ENCODE measurements around the gene CDX2. TPM values are rescaled to one million over a fixed set of nuclear protein-coding genes. Genes with fewer than 3 reads are reported as not detected.

CDX2 gene
- total RNA-seq, 1 experiment from 2014 or later: 12.5 TPM

- no peak overlapping the region for H3K9ac ChIP-seq (ENCODE audit: low read length)
- no peaks in the 10 kb centered on the region for H3K27me3 ChIP-seq (ENCODE audit: insufficient read depth, low read length)
- H3K36me3 ChIP-seq (ENCODE audit: control insufficient read depth in 1 of 2, insufficient read depth in 2 of 2, low read length in 2 of 2): no peaks in the 10 kb centered on the region
- CTCF ChIA-PET: interaction anchor here (1.3 to 1.7 kb wide), 2 partner anchors 150 to 1029 kb away, joined by 3 to 4 read pairs; no protein-coding TSS in a partner anchor
- no peak overlapping the region for H3K4me2 ChIP-seq (ENCODE audit: low read length)
- DNase-seq (ENCODE audit: low read depth, low spot score) (no peak), ATAC-seq (no peak)
- POLR2A ChIA-PET: no interaction called here
- RAD21 ChIA-PET (ENCODE audit: low non-redundant PET in 1 of 2, low total read pairs in 2 of 2, uncharacterized antibody in 2 of 2, unreplicated experiment in 2 of 2): no interaction called here
- BruUV-seq (replicated peaks): no TSS peak
- no peaks in the 10 kb centered on the region for H4K20me1 ChIP-seq (ENCODE audit: insufficient read depth)
- no peak overlapping the region for H3K27ac ChIP-seq (ENCODE audit: low read depth, low read length)
- no peak for TF ChIP-seq CTCF (IDR thresholded peaks at IDR 0.05 in 2 of 3, conservative IDR thresholded peaks at IDR 0.05 in 1 of 3; ENCODE audit: borderline replicate concordance in 1 of 3, insufficient read depth in 1 of 3, low read depth in 2 of 3, low read length in 2 of 3)
- no peak for TF ChIP-seq CEBPB (IDR thresholded peaks at IDR 0.05; ENCODE audit: low read depth)
- TF ChIP-seq EGR1 (IDR thresholded peaks at IDR 0.05; ENCODE audit: low read depth): no peak
- no peak for TF ChIP-seq FOSL1 (IDR thresholded peaks at IDR 0.05; ENCODE audit: low read depth)
- TF ChIP-seq ZFX (IDR thresholded peaks at IDR 0.05): no peak
- no peak for TF ChIP-seq EZH2phosphoT487 (IDR thresholded peaks at IDR 0.05; ENCODE audit: borderline replicate concordance)
- H3K4me3 ChIP-seq (replicated peaks in 1 of 2; ENCODE audit: low read depth in 1 of 2, low read length in 2 of 2): no peak overlapping the region
- intact Hi-C loops (cut with micrococcal nuclease): no loop called here
- H2AFZ ChIP-seq (ENCODE audit: low read depth, low read length, poor library complexity, severe bottlenecking): no peak overlapping the region
- H3K4me1 ChIP-seq (ENCODE audit: control insufficient read depth in 1 of 2, insufficient read depth in 2 of 2, low read length in 2 of 2): no peaks in the 10 kb centered on the region
- H3K9me2 ChIP-seq (ENCODE audit: insufficient read depth): no peaks in the 10 kb centered on the region
- H3K9me3 ChIP-seq (ENCODE audit: control insufficient read depth in 1 of 2, insufficient read depth in 1 of 2, low read depth in 1 of 2, low read length in 2 of 2): no peaks in the 10 kb centered on the region
- H3K79me2 ChIP-seq (ENCODE audit: insufficient read depth, low read length): no peaks in the 10 kb centered on the region
Observed at GRCh38 chr13:27976362-27977091, 7.4 kb upstream of the CDX2 start.

Measured in HCT116 (cell line).